Fibroblast of peridontal ligament (primary cell): Measurements from ENCODE around the gene KIAA1671.

Experiments used
- DNase-seq: peaks from one replicate; pipeline ENCODE4 v3.0.0-alpha.2; 2010; ENCODE audit errors: extremely low read depth

Gene KIAA1671

GRCh38 chr22:25114369-25115362 lies 162.2 kb downstream of the KIAA1671 start:
- DNase-seq = no peak

DNA sequence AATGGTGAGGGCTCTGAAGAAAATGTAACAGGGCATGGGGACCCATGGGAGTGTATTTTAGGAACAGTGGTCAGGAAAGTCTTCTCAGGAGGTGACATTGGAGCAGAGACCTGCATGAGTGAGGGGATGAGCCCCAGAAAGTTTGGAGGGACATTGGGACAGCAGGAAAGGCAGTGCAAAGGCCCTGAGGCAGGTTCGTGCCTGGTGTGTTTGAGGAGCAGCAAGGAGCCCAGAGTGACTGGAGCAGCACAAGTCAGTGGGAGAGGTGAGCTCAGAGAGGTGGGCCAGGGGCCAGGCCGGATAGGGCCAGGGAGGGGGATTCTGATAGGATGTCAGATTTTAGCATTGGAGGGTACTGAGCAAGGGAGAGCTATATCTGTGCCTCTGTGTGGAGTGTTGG lies 167.1 kb downstream of the KIAA1671 start:
- no peak for DNase-seq

- DNase-seq = no peak
Measured at GRCh38 chr22:25120093-25120561, 167.6 kb downstream of the KIAA1671 start.

DNA sequence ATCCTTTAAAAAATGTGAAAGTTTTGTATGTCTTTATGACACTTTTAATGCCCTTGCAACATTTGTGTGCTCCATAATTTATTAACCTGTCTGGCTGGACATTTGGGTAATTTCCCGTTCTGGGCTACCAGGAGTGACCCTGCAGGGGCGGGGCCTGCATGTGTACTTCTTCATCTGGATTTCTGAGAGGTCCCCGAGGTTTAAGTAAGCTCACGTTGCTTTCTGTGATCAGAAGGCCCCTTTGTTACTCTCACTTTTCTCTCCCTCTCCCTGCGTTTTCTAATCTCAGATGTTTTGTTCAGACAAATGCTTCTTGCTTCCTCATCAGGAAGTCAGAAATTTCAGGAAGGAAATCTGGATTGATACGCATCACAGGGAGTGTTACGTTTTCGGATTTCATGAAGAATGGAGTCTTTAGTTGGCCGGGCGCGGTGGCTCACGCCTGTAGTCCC lies 168.3 kb downstream of the KIAA1671 start:
- no peak for DNase-seq

DNA sequence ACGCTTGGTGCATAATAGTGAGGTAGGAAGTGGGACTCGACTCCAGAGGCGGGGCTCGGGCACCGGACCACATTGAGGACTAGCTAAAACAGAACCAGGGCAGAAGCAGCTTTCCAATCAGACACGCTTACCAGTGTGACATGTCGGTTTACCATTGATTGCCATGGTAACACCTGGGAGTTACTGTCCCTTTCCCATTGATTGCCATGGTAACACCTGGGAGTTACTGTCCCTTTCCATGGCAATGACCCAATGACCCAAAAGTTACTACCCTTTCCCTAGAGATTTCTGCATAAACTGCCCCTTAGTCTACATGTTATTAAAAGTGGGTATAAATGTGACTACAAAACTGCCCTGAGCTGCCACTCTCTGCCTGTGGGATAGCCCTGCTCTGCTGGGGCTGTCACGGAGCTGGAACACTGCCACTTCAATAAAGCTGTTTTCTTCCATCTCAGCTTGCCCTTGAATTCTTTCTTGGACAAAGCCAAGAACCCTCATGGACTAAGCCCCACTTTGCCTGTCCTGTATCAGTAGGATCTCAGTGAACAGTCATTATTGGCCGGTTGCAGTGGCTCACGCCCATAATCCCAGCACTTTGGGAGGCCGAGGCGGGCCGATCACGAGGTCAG lies 169.7 kb downstream of the KIAA1671 start:
- no peak for DNase-seq

- DNase-seq = no peak
Measured at GRCh38 chr22:25123677-25124076, 171.2 kb downstream of the KIAA1671 start.

- DNase-seq = no peak
Measured at GRCh38 chr22:25125693-25126357, 173.3 kb downstream of the KIAA1671 start.

- no peak for DNase-seq
Measured at GRCh38 chr22:25126510-25126909, 174.0 kb downstream of the KIAA1671 start.

- DNase-seq = no peak
Measured at GRCh38 chr22:25127318-25127717, 174.8 kb downstream of the KIAA1671 start.

DNA sequence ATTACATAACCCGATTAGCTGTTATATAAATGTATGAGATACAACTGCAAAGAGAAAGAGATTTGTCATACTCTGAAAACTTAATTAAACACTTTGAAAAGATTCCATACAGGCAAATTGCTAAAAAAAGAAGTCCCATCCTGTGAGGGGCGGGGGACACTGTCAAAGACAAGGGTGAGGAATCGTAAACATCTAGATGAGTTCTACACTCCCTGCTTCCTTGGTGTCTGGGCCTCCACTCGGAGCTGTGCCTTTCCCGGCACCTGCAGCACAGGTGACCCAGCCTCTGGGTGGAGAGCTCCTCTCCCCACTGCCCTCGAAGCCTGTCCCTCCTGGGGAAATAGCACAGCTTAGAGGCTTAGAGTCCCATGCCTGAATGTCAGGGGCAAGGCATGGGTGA lies 177.9 kb downstream of the KIAA1671 start:
- no peak for DNase-seq

GRCh38 chr22:25131198-25131887 lies 178.8 kb downstream of the KIAA1671 start:
- DNase-seq = no peak

DNA sequence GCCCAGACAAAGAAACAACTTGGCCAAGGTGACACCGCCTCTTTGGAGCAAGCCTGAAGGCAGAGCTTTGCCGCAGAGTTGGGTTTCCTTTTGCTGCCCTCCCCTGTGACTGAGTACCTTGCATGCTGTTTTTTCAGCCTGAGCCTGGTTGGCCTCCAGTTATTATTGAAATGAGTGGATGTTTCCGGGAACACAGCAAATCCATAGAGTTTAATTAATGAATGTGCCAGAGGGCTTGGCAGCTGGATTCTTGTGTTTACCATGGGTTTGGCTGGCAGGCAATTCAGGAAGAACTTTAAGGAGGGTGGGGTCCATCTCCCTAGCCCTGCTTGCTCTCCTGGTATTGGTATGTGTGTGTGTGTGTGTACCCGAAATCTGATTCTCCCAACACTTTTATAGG lies 181.5 kb downstream of the KIAA1671 start:
- no peak for DNase-seq

DNA sequence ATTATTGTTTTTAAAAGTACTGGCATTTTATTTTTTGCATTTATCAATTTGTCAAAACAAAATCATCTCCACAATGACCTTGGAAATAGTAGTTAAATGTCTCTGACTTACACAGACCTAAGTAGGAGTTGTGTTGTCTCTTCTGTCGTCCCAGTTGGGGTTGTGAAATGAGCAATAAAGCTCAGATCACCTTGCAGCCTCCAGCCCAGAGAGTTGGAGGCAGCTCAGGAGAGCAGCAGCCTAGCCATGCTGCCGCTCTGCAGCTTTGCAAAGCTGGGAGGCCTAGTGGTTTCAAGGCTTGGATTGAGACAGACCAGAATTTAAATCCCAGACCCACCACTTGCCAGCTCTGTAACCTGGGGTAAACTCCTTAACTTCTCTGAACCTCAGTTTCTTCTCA lies 181.9 kb downstream of the KIAA1671 start:
- no peak for DNase-seq

- no peak for DNase-seq
Measured at GRCh38 chr22:25136953-25137576, 184.5 kb downstream of the KIAA1671 start.

DNA sequence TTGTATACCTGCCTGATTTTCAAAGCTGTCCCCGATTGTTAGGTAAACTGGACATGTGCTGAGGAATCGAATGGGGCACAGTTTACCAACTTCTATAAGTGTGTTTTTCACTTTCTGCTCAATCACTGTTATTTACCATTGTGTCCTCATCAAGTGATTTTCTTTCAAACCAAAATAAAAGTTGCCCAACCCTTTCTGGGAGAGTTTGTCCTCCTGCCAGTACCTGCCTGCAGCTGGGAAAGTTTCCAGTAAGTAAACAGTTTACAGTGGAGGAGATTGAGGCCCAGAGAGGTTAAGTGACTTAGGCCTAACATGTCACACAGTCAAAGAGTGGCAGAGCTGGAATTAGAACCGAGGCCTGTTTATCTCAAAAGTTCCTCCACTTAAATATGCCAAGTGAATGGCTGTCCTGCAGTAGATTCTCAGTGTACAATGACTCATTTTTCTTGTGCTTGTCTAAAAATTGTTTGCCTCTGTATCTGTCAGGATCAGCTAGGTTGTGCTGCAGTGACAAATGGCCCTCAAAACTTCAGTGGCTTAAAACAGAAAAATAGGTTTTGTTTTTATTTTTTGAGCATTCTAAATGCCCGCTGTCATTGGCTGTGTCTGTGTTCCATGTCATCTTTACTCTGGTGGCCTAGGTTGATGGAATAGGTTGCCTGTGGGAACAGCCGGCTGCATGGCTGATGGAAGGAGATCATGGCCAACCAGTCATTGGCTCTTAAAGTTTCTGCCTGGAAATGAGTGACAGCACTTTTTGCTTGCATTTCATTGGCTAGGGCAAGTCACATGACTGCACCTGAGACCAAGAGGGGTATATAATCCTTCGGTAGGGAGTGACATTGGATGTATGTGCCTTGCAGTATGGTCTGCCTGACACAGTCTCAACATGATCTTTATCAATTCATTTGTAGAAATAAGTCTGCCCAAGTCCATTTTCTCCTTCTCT lies 185.3 kb downstream of the KIAA1671 start:
- no peak for DNase-seq

DNA sequence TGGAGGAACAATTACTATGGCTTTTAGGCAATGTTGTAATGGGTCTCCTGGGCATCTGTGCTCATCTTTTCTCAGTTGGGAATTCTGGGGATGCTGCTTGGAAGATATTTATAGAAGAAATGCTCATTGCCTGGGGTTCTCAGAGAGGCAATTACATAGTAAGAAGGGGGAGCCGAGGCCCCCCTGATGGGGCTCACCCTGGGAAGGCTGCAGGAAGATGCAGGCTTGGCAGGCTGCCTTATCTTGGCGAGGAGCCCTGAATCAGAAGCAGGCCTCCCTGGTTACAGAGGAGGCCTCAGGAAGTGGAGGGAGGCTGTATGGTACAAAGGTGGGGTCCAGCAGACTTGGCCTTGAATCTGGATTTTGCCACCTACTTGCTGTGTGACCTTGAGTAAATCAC lies 186.5 kb downstream of the KIAA1671 start:
- DNase-seq = no peak

GRCh38 chr22:25142102-25142501 lies 189.6 kb downstream of the KIAA1671 start:
- DNase-seq = no peak

DNA sequence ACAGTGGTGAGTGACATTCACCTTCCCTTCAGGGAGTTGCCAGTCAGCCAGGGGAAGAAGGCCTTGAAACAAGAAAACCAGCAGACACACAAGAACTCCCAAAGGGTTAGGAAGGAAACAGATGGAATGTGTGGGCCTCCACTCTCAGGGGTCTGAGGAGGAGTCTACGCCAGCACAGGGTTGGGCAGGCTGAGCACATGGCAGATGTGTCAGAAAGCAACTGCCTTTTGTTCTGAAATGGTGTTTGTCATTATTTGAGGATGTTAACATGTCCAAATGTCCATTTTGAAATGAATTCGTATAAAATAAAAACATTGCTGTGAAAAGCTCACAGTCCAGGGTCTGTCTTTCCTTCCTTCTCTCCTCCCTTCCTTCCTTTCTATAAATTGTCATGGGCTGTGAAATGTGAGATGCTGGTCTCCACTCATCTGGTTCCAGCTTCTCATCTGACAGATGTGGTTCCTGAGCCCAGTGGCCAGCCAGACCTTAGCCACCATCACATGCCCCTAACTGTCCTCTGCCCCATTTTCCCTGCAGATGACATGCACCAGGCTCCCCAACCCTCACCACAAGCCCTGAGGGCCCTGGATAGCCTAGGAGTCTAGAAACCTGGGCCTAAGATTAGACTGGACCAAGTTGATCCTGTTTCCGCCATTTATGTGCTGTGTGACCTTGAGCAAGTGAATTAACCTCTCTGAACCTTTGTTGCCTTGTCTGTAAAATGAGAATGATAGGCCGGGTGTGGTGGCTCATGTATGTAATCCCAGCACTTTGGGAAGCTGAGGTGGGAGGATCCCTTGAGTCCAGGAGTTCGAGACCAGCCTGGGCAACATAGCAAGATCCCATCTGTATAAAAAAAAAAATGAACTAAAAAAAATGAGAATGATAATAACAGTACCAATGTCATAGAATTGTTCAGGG lies 190.9 kb downstream of the KIAA1671 start:
- DNase-seq = no peak

DNA sequence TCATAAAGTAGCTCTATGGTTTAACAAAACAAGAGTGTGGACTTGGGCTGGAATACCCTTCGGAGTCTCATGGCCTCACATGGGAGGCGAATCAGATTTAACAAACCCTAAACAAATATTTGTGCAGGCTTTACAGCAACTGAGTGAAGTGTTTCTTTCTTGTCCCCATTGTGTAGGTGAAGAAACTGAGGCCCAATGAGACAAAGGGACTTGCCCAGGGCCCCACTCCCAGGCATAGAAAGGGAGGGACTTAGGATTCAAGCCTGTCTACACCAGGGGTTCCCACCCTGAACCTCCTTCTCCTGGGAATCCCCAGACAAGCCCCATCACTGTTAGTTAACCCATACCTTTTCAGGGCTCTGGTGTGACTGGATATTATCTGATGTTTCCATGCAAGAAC lies 192.0 kb downstream of the KIAA1671 start:
- DNase-seq = no peak
